Measurements from ENCODE around the gene OTOF. TPM values are rescaled to one million over a fixed set of nuclear protein-coding genes. Genes with fewer than 3 reads are reported as not detected.

Gene OTOF
- total and polyA plus RNA-seq, 9 donors, result under 0.01 to 0.37 (median 0.17) TPM; not detected in 2

GRCh38 chr2:26494199-26494598 is 16.3 kb upstream of the OTOF start:
- Histone ChIP-seq H3K36me3 (no peaks in the 10 kb centered on the region), H3K27me3 (no peaks in the 10 kb centered on the region), H3K27ac (no peak overlapping the region), H3K4me1 (ENCODE audit: insufficient read depth) (peaks cover 3% of the 10 kb centered on the region), H3K4me3 (no peak overlapping the region), H3K9me3 (no peaks in the 10 kb centered on the region)
- intact Hi-C loops (cut with DNase I), result no loop called here
- TF ChIP-seq EP300 (IDR thresholded peaks at IDR 0.05), result no peak
- no peak for TF ChIP-seq POLR2A (IDR thresholded peaks at IDR 0.05)
- no peak for TF ChIP-seq CTCF (IDR thresholded peaks at IDR 0.05)
- 90 to 96% (median 93%) methylated on average over 4 of the region's 4 CpGs for WGBS, 3 donors
- no peak for DNase-seq

GRCh38 chr2:26493566-26493965 is 15.6 kb upstream of the OTOF start:
- intact Hi-C loops (cut with DNase I), result no loop called here
- Histone ChIP-seq H3K27ac (no peak overlapping the region), H3K27me3 (no peaks in the 10 kb centered on the region), H3K36me3 (no peaks in the 10 kb centered on the region), H3K4me1 (ENCODE audit: insufficient read depth) (peaks cover 3% of the 10 kb centered on the region), H3K4me3 (no peak overlapping the region), H3K9me3 (no peaks in the 10 kb centered on the region)
- DNase-seq, result no peak
- 90 to 97% (median 93%) methylated on average over 10 of the region's 10 CpGs for WGBS, 3 donors
- no peak for TF ChIP-seq CTCF (IDR thresholded peaks at IDR 0.05)
- TF ChIP-seq POLR2A (IDR thresholded peaks at IDR 0.05), result no peak
- TF ChIP-seq EP300 (IDR thresholded peaks at IDR 0.05), result no peak

GRCh38 chr2:26492749-26493515 is 15.0 kb upstream of the OTOF start:
- no peak overlapping the region for H3K27ac ChIP-seq
- no peaks in the 10 kb centered on the region for H3K27me3 ChIP-seq
- H3K36me3 ChIP-seq, result no peaks in the 10 kb centered on the region
- WGBS, 3 donors, result 78 to 89% (median 83%) methylated on average over 7 of the region's 7 CpGs
- peaks cover 3% of the 10 kb centered on the region for H3K4me1 ChIP-seq (ENCODE audit: insufficient read depth)
- no peaks in the 10 kb centered on the region for H3K9me3 ChIP-seq
- TF ChIP-seq EP300 (IDR thresholded peaks at IDR 0.05) (no peak), POLR2A (IDR thresholded peaks at IDR 0.05) (no peak), CTCF (IDR thresholded peaks at IDR 0.05) (no peak)
- intact Hi-C loops (cut with DNase I), result no loop called here
- DNase-seq, result no peak
- H3K4me3 ChIP-seq, result no peak overlapping the region

- Histone ChIP-seq H3K4me3 (no peak overlapping the region), H3K4me1 (ENCODE audit: insufficient read depth) (peaks cover 3% of the 10 kb centered on the region), H3K36me3 (no peaks in the 10 kb centered on the region), H3K27me3 (no peaks in the 10 kb centered on the region), H3K9me3 (no peaks in the 10 kb centered on the region), H3K27ac (no peak overlapping the region)
- intact Hi-C loops (cut with DNase I), result no loop called here
- no peak for TF ChIP-seq CTCF (IDR thresholded peaks at IDR 0.05)
- TF ChIP-seq EP300 (IDR thresholded peaks at IDR 0.05), result no peak
- 40 to 48% (median 42%) methylated on average over 8 of the region's 8 CpGs for WGBS, 3 donors
- DNase-seq, result no peak
Observed at GRCh38 chr2:26491563-26492167, 13.7 kb upstream of the OTOF start.
